Endothelial cell of umbilical vein (primary cell): ENCODE measurements around the gene SORCS1.

ENCODE experiments used
- EZH2 ChIP-seq: IDR thresholded peaks from 2 replicates; pipeline ENCODE4 v1.6.1; 2012; ENCODE audit warnings: borderline replicate concordance, low read depth, mild to moderate bottlenecking, moderate library complexity, low read length, inconsistent platforms; ENCODE audit not compliant: severe bottlenecking
- JUN ChIP-seq: IDR thresholded peaks from 2 replicates; pipeline ENCODE4 v1.6.1; 2011; ENCODE audit warnings: borderline replicate concordance, low read depth; ENCODE audit not compliant: insufficient read length, insufficient read depth
- MYC ChIP-seq: IDR thresholded peaks from one replicate; pipeline ENCODE4 v1.6.1; 2011; ENCODE audit warnings: mild to moderate bottlenecking, low read depth, low read length
- POLR2A ChIP-seq: IDR thresholded peaks from 2 replicates; pipeline ENCODE4 v1.6.1; 2012; ENCODE audit warnings: low read depth, mild to moderate bottlenecking, control low read depth, low read length
- POLR2AphosphoS5 ChIP-seq: IDR thresholded peaks from 2 replicates; pipeline ENCODE4 v1.6.1; 2012; ENCODE audit warnings: low read depth, mild to moderate bottlenecking, control low read depth, low read length, moderate library complexity; ENCODE audit not compliant: insufficient read depth
- TF ChIP-seq, protein P1 (sequence below), 2 donors: IDR thresholded peaks; 1 replicate in 1 of 2; 2 replicates in 1 of 2; pipeline ENCODE4 v1.5.1; 2011; ENCODE audit warnings: low read length in 2 of 2, mild to moderate bottlenecking in 2 of 2, moderate library complexity in 2 of 2, control low read depth in 1 of 2, inconsistent platforms in 1 of 2, low read depth in 1 of 2; ENCODE audit not compliant: insufficient read depth in 1 of 2; ENCODE audit errors: extremely low read depth in 1 of 2
- TF ChIP-seq, protein P2 (sequence below): IDR thresholded peaks from 2 replicates; pipeline ENCODE4 v1.6.1; 2011; ENCODE audit not compliant: insufficient read depth, insufficient read length

DNA sequence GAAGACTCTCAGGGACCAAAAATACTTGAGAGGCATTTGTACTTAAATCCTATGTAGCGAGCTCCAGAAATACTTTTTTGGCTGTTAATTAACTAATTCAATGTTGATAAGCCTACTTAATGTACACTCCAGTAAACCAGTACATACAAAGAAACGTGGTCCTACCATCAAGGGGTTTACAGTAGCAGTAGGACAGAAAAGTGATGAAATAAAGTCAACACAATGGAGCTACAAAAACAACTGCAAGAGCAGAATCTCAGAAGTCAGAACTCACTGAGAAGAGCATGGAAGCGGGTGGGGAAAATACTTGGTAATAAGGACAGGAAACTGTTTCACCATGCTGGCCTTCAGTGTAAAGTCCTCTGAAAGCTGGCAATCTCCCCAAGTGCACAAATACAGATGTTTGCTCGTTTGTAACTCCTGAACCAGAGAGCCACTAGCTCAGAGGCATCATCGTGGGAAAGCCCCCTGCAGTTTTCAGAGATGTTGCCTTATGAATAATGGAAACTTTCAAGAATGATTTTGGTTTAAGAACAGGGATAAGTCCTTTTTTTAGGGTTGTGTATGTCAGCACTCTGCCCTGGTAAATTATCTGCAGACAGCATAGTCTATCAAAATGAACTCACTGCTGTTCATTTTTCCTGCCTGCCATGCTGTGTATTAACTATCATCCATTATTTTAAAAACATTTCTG is 233.2 kb downstream of the SORCS1 start:
- TF ChIP-seq, protein P1, sequence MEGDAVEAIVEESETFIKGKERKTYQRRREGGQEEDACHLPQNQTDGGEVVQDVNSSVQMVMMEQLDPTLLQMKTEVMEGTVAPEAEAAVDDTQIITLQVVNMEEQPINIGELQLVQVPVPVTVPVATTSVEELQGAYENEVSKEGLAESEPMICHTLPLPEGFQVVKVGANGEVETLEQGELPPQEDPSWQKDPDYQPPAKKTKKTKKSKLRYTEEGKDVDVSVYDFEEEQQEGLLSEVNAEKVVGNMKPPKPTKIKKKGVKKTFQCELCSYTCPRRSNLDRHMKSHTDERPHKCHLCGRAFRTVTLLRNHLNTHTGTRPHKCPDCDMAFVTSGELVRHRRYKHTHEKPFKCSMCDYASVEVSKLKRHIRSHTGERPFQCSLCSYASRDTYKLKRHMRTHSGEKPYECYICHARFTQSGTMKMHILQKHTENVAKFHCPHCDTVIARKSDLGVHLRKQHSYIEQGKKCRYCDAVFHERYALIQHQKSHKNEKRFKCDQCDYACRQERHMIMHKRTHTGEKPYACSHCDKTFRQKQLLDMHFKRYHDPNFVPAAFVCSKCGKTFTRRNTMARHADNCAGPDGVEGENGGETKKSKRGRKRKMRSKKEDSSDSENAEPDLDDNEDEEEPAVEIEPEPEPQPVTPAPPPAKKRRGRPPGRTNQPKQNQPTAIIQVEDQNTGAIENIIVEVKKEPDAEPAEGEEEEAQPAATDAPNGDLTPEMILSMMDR (IDR thresholded peaks at IDR 0.05; ENCODE audit: extremely low read depth in 1 of 2, insufficient read depth in 1 of 2, low read depth in 1 of 2, low read length in 2 of 2): no peak
- TF ChIP-seq POLR2AphosphoS5 (no peak), EZH2 (no peak), POLR2A (no peak), MYC (no peak), JUN (no peak)
- TF ChIP-seq, protein P2, sequence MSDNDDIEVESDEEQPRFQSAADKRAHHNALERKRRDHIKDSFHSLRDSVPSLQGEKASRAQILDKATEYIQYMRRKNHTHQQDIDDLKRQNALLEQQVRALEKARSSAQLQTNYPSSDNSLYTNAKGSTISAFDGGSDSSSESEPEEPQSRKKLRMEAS: no peak
